IMR-90 (cell line): ENCODE measurements around the gene IL1RAPL1. TPM values are rescaled to one million over a fixed set of nuclear protein-coding genes. Genes with fewer than 3 reads are reported as not detected.

Source experiments
- ATAC-seq: fragments of 200-7000 bp; cut with Tn5 transposase; 2 replicates; pipeline ENCODE4 v1.9.1; 2020; ENCODE audit warnings: low read depth, mild to moderate bottlenecking, moderate library complexity
- BruUV-seq: library from RNA; stranded (reverse); fragments of 400-500 nt; replicated peaks from 2 replicates; lab custom pipeline; 2021; lab: Mats Ljungman, UMichigan
- CTCF ChIA-PET: fragments of 300-600 bp; formaldehyde crosslinking; extraction: SDS; loops from one replicate; lab custom pipeline; 2021; ENCODE audit warnings: antibody characterized with exemption; lab: Yijun Ruan, JAX
- POLR2A ChIA-PET: fragments of 300-600 bp; sonication (Branson Sonifier 250); formaldehyde crosslinking; loops from one replicate; lab custom pipeline; 2022; ENCODE audit warnings: antibody characterized with exemption; ENCODE audit not compliant: unreplicated experiment; lab: Charles Lee
- DNase-seq: peaks from one replicate; pipeline ENCODE4 v3.0.0; 2013
- H2AFZ ChIP-seq: replicated peaks from 2 replicates; pipeline ENCODE3; 2013; ENCODE audit warnings: low read length, mild to moderate bottlenecking; ENCODE audit not compliant: poor library complexity
- H2AK5ac ChIP-seq: 2 replicates; pipeline ENCODE4 v1.6.1; 2013; ENCODE audit warnings: low read depth, low read length, inconsistent platforms
- H2AK9ac ChIP-seq: replicated peaks from 2 replicates; pipeline ENCODE3; 2013; ENCODE audit warnings: mild to moderate bottlenecking, low read depth, low read length, moderate library complexity; ENCODE audit not compliant: poor library complexity
- H2BK120ac ChIP-seq: 2 replicates; pipeline ENCODE4 v1.6.1; 2013; ENCODE audit warnings: low read depth, low read length, inconsistent platforms
- H2BK15ac ChIP-seq: 3 replicates; pipeline ENCODE4 v1.6.1; 2013; ENCODE audit warnings: low read depth, low read length, inconsistent platforms
- H2BK20ac ChIP-seq: 2 replicates; pipeline ENCODE4 v1.6.1; 2013; ENCODE audit warnings: low read depth, mild to moderate bottlenecking, inconsistent platforms, low read length, moderate library complexity
- H2BK5ac ChIP-seq: 2 replicates; pipeline ENCODE4 v1.6.1; 2013; ENCODE audit warnings: mild to moderate bottlenecking, low read depth, low read length, inconsistent platforms; ENCODE audit not compliant: poor library complexity, severe bottlenecking
- H3K14ac ChIP-seq: replicated peaks from 2 replicates; pipeline ENCODE4 v1.6.1; 2013; ENCODE audit warnings: low read depth, low read length, inconsistent platforms
- H3K18ac ChIP-seq: 2 replicates; pipeline ENCODE4 v1.6.1; 2013; ENCODE audit warnings: low read depth, low read length, control low read depth
- H3K23ac ChIP-seq: 2 replicates; pipeline ENCODE4 v1.6.1; 2013; ENCODE audit warnings: low read depth, low read length, inconsistent platforms
- H3K27ac ChIP-seq: 2 replicates; pipeline ENCODE4 v1.5.1; 2013; ENCODE audit warnings: mild to moderate bottlenecking, control low read depth, low read length; ENCODE audit not compliant: insufficient read depth
- H3K27me3 ChIP-seq: 2 replicates; pipeline ENCODE4 v1.6.1; 2013; ENCODE audit warnings: low read length; ENCODE audit not compliant: control insufficient read depth, insufficient read depth
- H3K36me3 ChIP-seq: 2 replicates; pipeline ENCODE4 v1.6.1; 2013; ENCODE audit warnings: low read length, mixed read lengths; ENCODE audit not compliant: control insufficient read depth, insufficient read depth
- H3K4ac ChIP-seq: 2 replicates; pipeline ENCODE4 v1.6.1; 2013; ENCODE audit warnings: low read depth, low read length, inconsistent platforms
- H3K4me1 ChIP-seq: 2 replicates; pipeline ENCODE4 v1.6.1; 2013; ENCODE audit warnings: low read length, mixed read lengths; ENCODE audit not compliant: control insufficient read depth, insufficient read depth
- H3K4me2 ChIP-seq: 2 replicates; pipeline ENCODE4 v1.6.1; 2013; ENCODE audit warnings: low read depth, mild to moderate bottlenecking, control low read depth, low read length, moderate library complexity
- H3K4me3 ChIP-seq: 2 replicates; pipeline ENCODE4 v1.5.1; 2013; ENCODE audit warnings: low read depth, mild to moderate bottlenecking, control low read depth, low read length, moderate library complexity; ENCODE audit not compliant: insufficient read depth
- H3K56ac ChIP-seq: 2 replicates; pipeline ENCODE4 v1.6.1; 2013; ENCODE audit warnings: low read length, inconsistent platforms; ENCODE audit not compliant: insufficient read depth; ENCODE audit errors: extremely low read depth
- H3K79me1 ChIP-seq, 2 experiments: 2 replicates each; pipeline ENCODE4 v1.6.1; 2013; ENCODE audit warnings: low read length in 2 of 2, inconsistent platforms in 1 of 2, low read depth in 1 of 2
- H3K9ac ChIP-seq: 2 replicates; pipeline ENCODE4 v1.6.1; 2013; ENCODE audit warnings: low read depth, low read length, control low read depth
- H3K9me1 ChIP-seq: 2 replicates; pipeline ENCODE4 v1.6.1; 2013; ENCODE audit warnings: low read length, inconsistent platforms; ENCODE audit not compliant: insufficient read depth
- H3K9me3 ChIP-seq: 2 replicates; pipeline ENCODE4 v1.6.1; 2013; ENCODE audit warnings: low read length; ENCODE audit not compliant: control insufficient read depth, insufficient read depth
- H4K20me1 ChIP-seq: 2 replicates; pipeline ENCODE4 v1.6.1; 2013; ENCODE audit warnings: low read length, inconsistent platforms; ENCODE audit not compliant: insufficient read depth
- H4K5ac ChIP-seq: 2 replicates; pipeline ENCODE4 v1.6.1; 2013; ENCODE audit warnings: mild to moderate bottlenecking, low read depth, low read length, control low read depth
- H4K8ac ChIP-seq, 2 experiments: 2 replicates each; pipeline ENCODE4 v1.6.1; 2013; ENCODE audit warnings: low read depth in 2 of 2, low read length in 2 of 2, control low read depth in 1 of 2, inconsistent platforms in 1 of 2
- H4K91ac ChIP-seq: 2 replicates; pipeline ENCODE4 v1.6.1; 2013; ENCODE audit warnings: low read depth, low read length, inconsistent platforms; ENCODE audit not compliant: insufficient read depth
- BHLHE40 ChIP-seq: fragments of 150-350 bp; IDR thresholded peaks from 2 replicates; pipeline ENCODE4 v1.6.1; 2016; ENCODE audit warnings: mild to moderate bottlenecking, low read depth, low read length
- CEBPB ChIP-seq: IDR thresholded peaks from 2 replicates; pipeline ENCODE4 v1.6.1; 2012; ENCODE audit warnings: low read depth, low read length, improper control_type of control experiment
- CHD1 ChIP-seq: IDR thresholded peaks from 2 replicates; pipeline ENCODE4 v1.6.1; 2012; ENCODE audit warnings: low read depth, low read length, improper control_type of control experiment
- CTCF ChIP-seq: conservative IDR thresholded peaks from 2 replicates; pipeline ENCODE4 v1.5.1; 2012; ENCODE audit warnings: mild to moderate bottlenecking, low read depth, low read length, improper control_type of control experiment
- ELK1 ChIP-seq: fragments of 150-350 bp; IDR thresholded peaks from 2 replicates; pipeline ENCODE4 v1.6.1; 2016; ENCODE audit warnings: low read depth, mild to moderate bottlenecking, low read length, moderate library complexity, borderline replicate concordance
- FOS ChIP-seq: fragments of 150-350 bp; IDR thresholded peaks from 2 replicates; pipeline ENCODE4 v1.6.1; 2016; ENCODE audit warnings: low read depth, low read length
- MAFK ChIP-seq: IDR thresholded peaks from 2 replicates; pipeline ENCODE4 v1.6.1; 2012; ENCODE audit warnings: low read depth, low read length, improper control_type of control experiment
- MAZ ChIP-seq: IDR thresholded peaks from 2 replicates; pipeline ENCODE4 v1.6.1; 2012; ENCODE audit warnings: low read depth, mild to moderate bottlenecking, low read length, improper control_type of control experiment, moderate library complexity, borderline replicate concordance
- MXI1 ChIP-seq: IDR thresholded peaks from 2 replicates; pipeline ENCODE4 v1.6.1; 2012; ENCODE audit warnings: low read depth, mild to moderate bottlenecking, low read length, moderate library complexity, borderline replicate concordance
- NFE2L2 ChIP-seq: fragments of 150-350 bp; IDR thresholded peaks from 2 replicates; pipeline ENCODE4 v1.6.1; 2016; ENCODE audit warnings: low read depth, mild to moderate bottlenecking, low read length
- POLR2A ChIP-seq: IDR thresholded peaks from 2 replicates; pipeline ENCODE4 v1.6.1; 2012; ENCODE audit warnings: mild to moderate bottlenecking, low read depth, low read length
- RAD21 ChIP-seq: IDR thresholded peaks from 2 replicates; pipeline ENCODE4 v1.6.1; 2012; ENCODE audit warnings: low read length, improper control_type of control experiment
- RCOR1 ChIP-seq: IDR thresholded peaks from 2 replicates; pipeline ENCODE4 v1.6.1; 2012; ENCODE audit warnings: mild to moderate bottlenecking, low read length, improper control_type of control experiment; ENCODE audit not compliant: insufficient replicate concordance
- RFX5 ChIP-seq: IDR thresholded peaks from 2 replicates; pipeline ENCODE4 v1.8.0; 2012; ENCODE audit warnings: low read depth, mild to moderate bottlenecking, low read length, moderate library complexity
- SMC3 ChIP-seq: fragments of 150-350 bp; IDR thresholded peaks from 2 replicates; pipeline ENCODE4 v1.6.1; 2016; ENCODE audit warnings: low read depth, mild to moderate bottlenecking, antibody characterized with exemption, low read length, moderate library complexity
- WGBS, 2 experiments: methylation state at CpG; one replicate each; pipeline versions ENCODE4 v1.1.5 to v1.1.7; 2013; ENCODE audit warnings: missing lambda C conversion rate in 2 of 2; ENCODE audit not compliant: insufficient read length in 1 of 2; ENCODE audit errors: extremely low coverage in 2 of 2; 5-methylcytosine and 5-hydroxymethylcytosine counted together
- dilution Hi-C: fragments of 300-500 bp; cut with HindIII; formaldehyde crosslinking; loops from one replicate; pipeline ENCODE4 v1.14.3; 2018; ENCODE audit warnings: low sequenced_read_pairs; ENCODE audit not compliant: unreplicated experiment
- in situ Hi-C: fragments of 300-500 bp; cut with MboI; formaldehyde crosslinking; loops from 3 replicates; pipeline ENCODE4 v1.14.3; 2019; ENCODE audit warnings: low sequenced_read_pairs, inconsistent platforms, mixed read lengths
- intact Hi-C: fragments of 100-400 bp; cut with micrococcal nuclease; formaldehyde crosslinking; loops from 2 replicates; pipeline ENCODE4 v1.10.0; 2022
- polyA plus RNA-seq, 3 experiments: library from polyadenylated mRNA; depleted of rRNA; stranded (reverse); fragments of >200 nt; gene quantifications; 2 replicates each; pipeline ENCODE4 v1.2.3, GENCODE V29; 2012; ENCODE audit warnings: low replicate concordance in 1 of 3
- total RNA-seq: library from RNA; depleted of rRNA; stranded (reverse); fragments of >200 nt; gene quantifications from 2 replicates; pipeline ENCODE4 v1.2.3, GENCODE V29; 2012
- TF ChIP-seq, protein P1 (sequence below): fragments of 150-350 bp; IDR thresholded peaks from 2 replicates; pipeline ENCODE4 v1.6.1; 2017; ENCODE audit warnings: mild to moderate bottlenecking, antibody characterized with exemption, low read length, low read depth

The IL1RAPL1 gene
- total and polyA plus RNA-seq, 2 of the 4 experiments (the other 2 are of a cell fraction): 1.5 to 9.0 TPM

DNA sequence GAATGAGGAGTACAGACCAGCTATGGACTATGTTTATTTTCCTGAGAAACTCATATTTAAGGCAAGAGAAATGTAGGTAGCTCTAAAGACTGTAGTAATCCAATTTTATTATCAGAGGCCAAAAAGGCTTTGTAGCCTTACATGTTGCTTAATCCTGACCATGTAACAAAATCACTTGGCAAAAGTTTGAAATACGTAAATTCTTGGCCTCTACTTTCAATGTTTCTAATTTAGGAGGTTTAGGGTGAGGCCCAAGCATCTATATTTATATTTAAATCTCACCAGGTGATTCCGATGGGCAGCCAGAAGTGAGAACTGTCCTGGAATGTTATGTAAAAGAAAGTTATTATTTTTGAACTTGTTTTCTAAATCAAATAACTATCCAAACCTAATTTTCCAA is 289.7 kb downstream of the IL1RAPL1 start:
- H3K4me1 ChIP-seq: no peaks in the 10 kb centered on the region
- H2BK120ac ChIP-seq: no peak overlapping the region
- BruUV-seq: no TSS peak
- H3K9me3 ChIP-seq: no peaks in the 10 kb centered on the region
- no peak overlapping the region for H3K14ac ChIP-seq
- dilution Hi-C loops (no loop called here), in situ Hi-C loops (no loop called here), intact Hi-C loops (no loop called here)
- TF ChIP-seq ELK1 (no peak), MAZ (no peak), BHLHE40 (no peak), MAFK (no peak), CEBPB (no peak), RFX5 (no peak), CTCF (no peak), POLR2A (no peak), FOS (no peak), SMC3 (no peak), MXI1 (no peak), NFE2L2 (no peak), RCOR1 (no peak), CHD1 (no peak), RAD21 (no peak)
- TF ChIP-seq, protein P1, sequence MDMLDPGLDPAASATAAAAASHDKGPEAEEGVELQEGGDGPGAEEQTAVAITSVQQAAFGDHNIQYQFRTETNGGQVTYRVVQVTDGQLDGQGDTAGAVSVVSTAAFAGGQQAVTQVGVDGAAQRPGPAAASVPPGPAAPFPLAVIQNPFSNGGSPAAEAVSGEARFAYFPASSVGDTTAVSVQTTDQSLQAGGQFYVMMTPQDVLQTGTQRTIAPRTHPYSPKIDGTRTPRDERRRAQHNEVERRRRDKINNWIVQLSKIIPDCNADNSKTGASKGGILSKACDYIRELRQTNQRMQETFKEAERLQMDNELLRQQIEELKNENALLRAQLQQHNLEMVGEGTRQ: no peak
- H2AK9ac ChIP-seq: no peak overlapping the region
- H4K20me1 ChIP-seq: no peaks in the 10 kb centered on the region
- ChIA-PET CTCF (no interaction called here), POLR2A (no interaction called here)
- no peaks in the 10 kb centered on the region for H3K79me1 ChIP-seq
- no peak overlapping the region for H3K4ac ChIP-seq
- no peaks in the 10 kb centered on the region for H3K36me3 ChIP-seq
- no peak overlapping the region for H3K18ac ChIP-seq
- no peak overlapping the region for H4K5ac ChIP-seq
- H4K8ac ChIP-seq: no peak overlapping the region
- no peak overlapping the region for H3K4me3 ChIP-seq
- H3K56ac ChIP-seq: no peak overlapping the region
- no peak overlapping the region for H3K23ac ChIP-seq
- H3K9me1 ChIP-seq: no peaks in the 10 kb centered on the region
- no peak for ATAC-seq
- H4K91ac ChIP-seq: no peak overlapping the region
- no peak overlapping the region for H2BK5ac ChIP-seq
- no peaks in the 10 kb centered on the region for H3K27me3 ChIP-seq
- no peak for DNase-seq
- H2BK20ac ChIP-seq: no peak overlapping the region
- H3K27ac ChIP-seq: no peak overlapping the region
- no peak overlapping the region for H3K4me2 ChIP-seq
- no peak overlapping the region for H3K9ac ChIP-seq
- H2BK15ac ChIP-seq: no peak overlapping the region
- H2AK5ac ChIP-seq: no peak overlapping the region
- no CpG with 5 or more reads among the region's 2 CpGs for whole genome bisulfite sequencing, 2 experiments
- H2AFZ ChIP-seq: no peak overlapping the region
